Measurements from ENCODE around the gene ZEB1.
"Not testable (repeated sequence)": the region's sequence is repeated elsewhere in the genome, so short reads cannot be mapped to it uniquely, and the experiment has no call there.

The ZEB1 gene

GRCh38 chr10:31352436-31353226 lies 33.6 kb downstream of the ZEB1 start:
- no peak for TF ChIP-seq CTCF (IDR thresholded peaks at IDR 0.05; ENCODE audit: insufficient read depth, low read length, missing control alignments)
- ChIA-PET CTCF (no interaction called here), POLR2A (interaction anchor here (0.5 kb wide), 1 partner anchor 353 kb away, joined by 3 read pairs; no protein-coding TSS in a partner anchor)
- DNase-seq (ENCODE audit: low read depth, low spot score): no peak
- no peak overlapping the region for H3K4me3 ChIP-seq (ENCODE audit: low read depth, low read length)

- CTCF ChIA-PET: no interaction called here
- POLR2A ChIA-PET: no interaction called here
- H3K4me3 ChIP-seq (ENCODE audit: low read depth, low read length): no peak overlapping the region
- TF ChIP-seq CTCF (IDR thresholded peaks at IDR 0.05; ENCODE audit: insufficient read depth, low read length, missing control alignments): no peak
- DNase-seq (ENCODE audit: low read depth, low spot score): no peak
Measured at GRCh38 chr10:31353574-31353973, 34.6 kb downstream of the ZEB1 start.

- no peak for DNase-seq (ENCODE audit: low read depth, low spot score)
- TF ChIP-seq CTCF (IDR thresholded peaks at IDR 0.05; ENCODE audit: insufficient read depth, low read length, missing control alignments): no peak
- CTCF ChIA-PET: no interaction called here
- POLR2A ChIA-PET: no interaction called here
- no peak overlapping the region for H3K4me3 ChIP-seq (ENCODE audit: low read depth, low read length)
Measured at GRCh38 chr10:31358688-31359330, 39.8 kb downstream of the ZEB1 start.

- POLR2A ChIA-PET: no interaction called here
- no peak overlapping the region for H3K4me3 ChIP-seq (ENCODE audit: low read depth, low read length)
- DNase-seq (ENCODE audit: low read depth, low spot score): no peak
- no peak for TF ChIP-seq CTCF (IDR thresholded peaks at IDR 0.05; ENCODE audit: insufficient read depth, low read length, missing control alignments)
- CTCF ChIA-PET: interaction anchor here (1.1 to 1.2 kb wide), 2 partner anchors 577 to 672 kb away, joined by 3 read pairs; no protein-coding TSS in a partner anchor
Measured at GRCh38 chr10:31359979-31360378, 41.0 kb downstream of the ZEB1 start.

GRCh38 chr10:31361475-31361874 lies 42.5 kb downstream of the ZEB1 start:
- CTCF ChIA-PET; POLR2A ChIA-PET; H3K4me3 ChIP-seq (ENCODE audit: low read depth, low read length); DNase-seq (ENCODE audit: low read depth, low spot score): not testable (repeated sequence)

GRCh38 chr10:31362023-31362641 lies 43.1 kb downstream of the ZEB1 start:
- CTCF ChIA-PET: no interaction called here
- DNase-seq (ENCODE audit: low read depth, low spot score): no peak
- no peak overlapping the region for H3K4me3 ChIP-seq (ENCODE audit: low read depth, low read length)
- POLR2A ChIA-PET: no interaction called here
- TF ChIP-seq CTCF (IDR thresholded peaks at IDR 0.05; ENCODE audit: insufficient read depth, low read length, missing control alignments): no peak

- DNase-seq (ENCODE audit: low read depth, low spot score); CTCF ChIA-PET; POLR2A ChIA-PET; H3K4me3 ChIP-seq (ENCODE audit: low read depth, low read length): not testable (repeated sequence)
Measured at GRCh38 chr10:31363696-31364095, 44.7 kb downstream of the ZEB1 start.

GRCh38 chr10:31364238-31364637 lies 45.2 kb downstream of the ZEB1 start:
- H3K4me3 ChIP-seq (ENCODE audit: low read depth, low read length); POLR2A ChIA-PET; CTCF ChIA-PET; DNase-seq (ENCODE audit: low read depth, low spot score): not testable (repeated sequence)
